OCI-LY1 (cell line): Measurements from ENCODE around the gene AGFG1.

ENCODE experiments used
- CTCF ChIP-seq: fragments of 200-600 bp; sonication (generic), shearing (Covaris generic); IDR thresholded peaks from 2 replicates; pipeline ENCODE4 v1.5.1; 2017; ENCODE audit warnings: mild to moderate bottlenecking, antibody characterized with exemption, low read length, moderate library complexity, mixed read lengths
- EZH2 ChIP-seq: fragments of 200-600 bp; sonication (generic), shearing (Covaris generic); IDR thresholded peaks from 2 replicates; pipeline ENCODE4 v1.8.0; 2017; ENCODE audit warnings: borderline replicate concordance, mixed run types, mild to moderate bottlenecking, antibody characterized with exemption, low read length, moderate library complexity, mixed read lengths

GRCh38 chr2:227480528-227480927 lies 8.6 kb downstream of the AGFG1 start:
- TF ChIP-seq CTCF (no peak), EZH2 (no peak)
